K562 (cell line): ENCODE results near the gene SEC14L1.

Source experiments
- CBX2 ChIP-seq: fragments of 200-600 bp; sonication (generic); IDR thresholded peaks from one replicate; pipeline ENCODE4 v1.6.1; 2012; ENCODE audit warnings: mild to moderate bottlenecking, low read length, inconsistent platforms; ENCODE audit not compliant: insufficient read depth, poor library complexity, severe bottlenecking
- EZH2 ChIP-seq: IDR thresholded peaks from 2 replicates; pipeline ENCODE4 v1.6.1; 2012; ENCODE audit warnings: low read depth, mild to moderate bottlenecking, inconsistent platforms, low read length, borderline replicate concordance
- POLR2A ChIP-seq: fragments of 450-650 bp; conservative IDR thresholded peaks from 2 replicates; pipeline ENCODE4 v1.6.1; 2016
- ZBED1 ChIP-seq: IDR thresholded peaks from 2 replicates; pipeline ENCODE4 v1.6.1; 2014
- TF ChIP-seq, protein P1 (sequence below), 3 experiments: IDR thresholded peaks in 2 of 3; conservative IDR thresholded peaks in 1 of 3; 2 replicates each; pipeline ENCODE4 v1.5.1; 2011 to 2012; ENCODE audit warnings: low read length in 3 of 3, mild to moderate bottlenecking in 3 of 3, control low read depth in 2 of 3, improper control_type of control experiment in 1 of 3, inconsistent platforms in 1 of 3, low read depth in 1 of 3, mixed read lengths in 1 of 3, moderate library complexity in 1 of 3; ENCODE audit not compliant: insufficient read depth in 2 of 3
- TF ChIP-seq, protein P2 (sequence below), 2 experiments: fragments of 450-650 bp in 1 of 2; sonication (generic) in 1 of 2; formaldehyde crosslinking in 1 of 2; IDR thresholded peaks in 1 of 2; conservative IDR thresholded peaks in 1 of 2; 2 replicates each; pipeline versions ENCODE4 v1.6.1 to v1.8.1; 2016 to 2023; ENCODE audit warnings: mild to moderate bottlenecking in 2 of 2, moderate library complexity in 2 of 2, inconsistent platforms in 1 of 2, missing genetic modification reagents in 1 of 2
- TF ChIP-seq, protein P3 (sequence below): IDR thresholded peaks from 3 replicates; pipeline ENCODE4 v1.6.1; 2011; ENCODE audit warnings: borderline replicate concordance, mild to moderate bottlenecking; ENCODE audit not compliant: insufficient read length, insufficient read depth
- TF ChIP-seq, protein P4 (sequence below): fragments of 250-450 bp; sonication (Bioruptor Pico); IDR thresholded peaks from 2 replicates; pipeline ENCODE4 v1.5.0; 2020; ENCODE audit warnings: mild to moderate bottlenecking, borderline replicate concordance

DNA sequence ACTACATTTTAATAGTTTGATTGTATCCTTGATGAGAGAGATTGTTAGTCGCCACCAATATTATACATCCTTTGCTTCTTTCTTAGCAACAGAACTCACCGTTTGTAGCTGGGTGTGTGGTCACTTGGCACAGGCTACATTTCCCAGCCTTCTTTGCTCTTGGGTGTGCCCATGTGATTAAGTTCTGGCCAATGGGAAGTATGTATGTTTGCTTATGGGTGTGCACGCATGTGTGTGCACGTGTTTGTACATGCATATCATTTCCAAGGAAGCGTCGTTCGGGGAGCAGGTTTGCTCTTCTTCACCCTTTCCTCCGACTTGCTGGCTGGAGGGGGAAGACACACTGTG is 4.4 kb upstream of the SEC14L1 start:
- TF ChIP-seq POLR2A = no peak
- no peak for TF ChIP-seq ZBED1
- TF ChIP-seq, protein P1, sequence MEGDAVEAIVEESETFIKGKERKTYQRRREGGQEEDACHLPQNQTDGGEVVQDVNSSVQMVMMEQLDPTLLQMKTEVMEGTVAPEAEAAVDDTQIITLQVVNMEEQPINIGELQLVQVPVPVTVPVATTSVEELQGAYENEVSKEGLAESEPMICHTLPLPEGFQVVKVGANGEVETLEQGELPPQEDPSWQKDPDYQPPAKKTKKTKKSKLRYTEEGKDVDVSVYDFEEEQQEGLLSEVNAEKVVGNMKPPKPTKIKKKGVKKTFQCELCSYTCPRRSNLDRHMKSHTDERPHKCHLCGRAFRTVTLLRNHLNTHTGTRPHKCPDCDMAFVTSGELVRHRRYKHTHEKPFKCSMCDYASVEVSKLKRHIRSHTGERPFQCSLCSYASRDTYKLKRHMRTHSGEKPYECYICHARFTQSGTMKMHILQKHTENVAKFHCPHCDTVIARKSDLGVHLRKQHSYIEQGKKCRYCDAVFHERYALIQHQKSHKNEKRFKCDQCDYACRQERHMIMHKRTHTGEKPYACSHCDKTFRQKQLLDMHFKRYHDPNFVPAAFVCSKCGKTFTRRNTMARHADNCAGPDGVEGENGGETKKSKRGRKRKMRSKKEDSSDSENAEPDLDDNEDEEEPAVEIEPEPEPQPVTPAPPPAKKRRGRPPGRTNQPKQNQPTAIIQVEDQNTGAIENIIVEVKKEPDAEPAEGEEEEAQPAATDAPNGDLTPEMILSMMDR (IDR thresholded peaks at IDR 0.05 in 2 of 3, conservative IDR thresholded peaks at IDR 0.05 in 1 of 3; ENCODE audit: insufficient read depth in 2 of 3, low read depth in 1 of 3, low read length in 3 of 3) = no peak
- TF ChIP-seq, protein P2, sequence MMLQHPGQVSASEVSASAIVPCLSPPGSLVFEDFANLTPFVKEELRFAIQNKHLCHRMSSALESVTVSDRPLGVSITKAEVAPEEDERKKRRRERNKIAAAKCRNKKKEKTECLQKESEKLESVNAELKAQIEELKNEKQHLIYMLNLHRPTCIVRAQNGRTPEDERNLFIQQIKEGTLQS (IDR thresholded peaks at IDR 0.05) = no peak
- TF ChIP-seq, protein P2 (CRISPR knock-in tag; conservative IDR thresholded peaks at IDR 0.05) = no peak
- TF ChIP-seq, protein P3, sequence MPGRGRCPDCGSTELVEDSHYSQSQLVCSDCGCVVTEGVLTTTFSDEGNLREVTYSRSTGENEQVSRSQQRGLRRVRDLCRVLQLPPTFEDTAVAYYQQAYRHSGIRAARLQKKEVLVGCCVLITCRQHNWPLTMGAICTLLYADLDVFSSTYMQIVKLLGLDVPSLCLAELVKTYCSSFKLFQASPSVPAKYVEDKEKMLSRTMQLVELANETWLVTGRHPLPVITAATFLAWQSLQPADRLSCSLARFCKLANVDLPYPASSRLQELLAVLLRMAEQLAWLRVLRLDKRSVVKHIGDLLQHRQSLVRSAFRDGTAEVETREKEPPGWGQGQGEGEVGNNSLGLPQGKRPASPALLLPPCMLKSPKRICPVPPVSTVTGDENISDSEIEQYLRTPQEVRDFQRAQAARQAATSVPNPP = no peak
- no peak for TF ChIP-seq CBX2
- TF ChIP-seq, protein P4, sequence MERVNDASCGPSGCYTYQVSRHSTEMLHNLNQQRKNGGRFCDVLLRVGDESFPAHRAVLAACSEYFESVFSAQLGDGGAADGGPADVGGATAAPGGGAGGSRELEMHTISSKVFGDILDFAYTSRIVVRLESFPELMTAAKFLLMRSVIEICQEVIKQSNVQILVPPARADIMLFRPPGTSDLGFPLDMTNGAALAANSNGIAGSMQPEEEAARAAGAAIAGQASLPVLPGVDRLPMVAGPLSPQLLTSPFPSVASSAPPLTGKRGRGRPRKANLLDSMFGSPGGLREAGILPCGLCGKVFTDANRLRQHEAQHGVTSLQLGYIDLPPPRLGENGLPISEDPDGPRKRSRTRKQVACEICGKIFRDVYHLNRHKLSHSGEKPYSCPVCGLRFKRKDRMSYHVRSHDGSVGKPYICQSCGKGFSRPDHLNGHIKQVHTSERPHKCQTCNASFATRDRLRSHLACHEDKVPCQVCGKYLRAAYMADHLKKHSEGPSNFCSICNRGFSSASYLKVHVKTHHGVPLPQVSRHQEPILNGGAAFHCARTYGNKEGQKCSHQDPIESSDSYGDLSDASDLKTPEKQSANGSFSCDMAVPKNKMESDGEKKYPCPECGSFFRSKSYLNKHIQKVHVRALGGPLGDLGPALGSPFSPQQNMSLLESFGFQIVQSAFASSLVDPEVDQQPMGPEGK (CRISPR knock-in tag) = no peak
- TF ChIP-seq EZH2 = no peak
